SKM-1 treated with dmso at 0.1 percent for 144 hours (cell line): ENCODE data around the gene AIFM3.
"Not testable (repeated sequence)": the region's sequence is repeated elsewhere in the genome, so short reads cannot be mapped to it uniquely, and the experiment has no call there.

Source experiments
- DNase-seq: peaks from one replicate; lab custom pipeline; 2025; ENCODE audit not compliant: unreplicated experiment; lab: John Stamatoyannopoulos, UW

Gene AIFM3

GRCh38 chr22:20966883-20967696, at the start of gene AIFM3:
Gene AIFM3, plus strand, starts transcription at chr22:20967255. Its CDS starts 690 bp downstream, at chr22:20967945.
- DNase-seq = no peak

GRCh38 chr22:20918663-20919218, 48.3 kb upstream of the AIFM3 start:
- DNase-seq = no peak

- no peak for DNase-seq
Measured at GRCh38 chr22:20919718-20920117, 47.3 kb upstream of the AIFM3 start.

GRCh38 chr22:20920881-20921203, 46.2 kb upstream of the AIFM3 start:
- DNase-seq = no peak

- no peak for DNase-seq
Measured at GRCh38 chr22:20922141-20922751, 44.8 kb upstream of the AIFM3 start.

GRCh38 chr22:20926243-20926642, 40.8 kb upstream of the AIFM3 start:
- no peak for DNase-seq

GRCh38 chr22:20927940-20928572, 39.0 kb upstream of the AIFM3 start:
- DNase-seq = no peak

- DNase-seq = no peak
Measured at GRCh38 chr22:20928573-20928967, 38.5 kb upstream of the AIFM3 start.

- DNase-seq = no peak
Measured at GRCh38 chr22:20930004-20930403, 37.1 kb upstream of the AIFM3 start.

- not testable (repeated sequence) for DNase-seq
Measured at GRCh38 chr22:20930435-20930834, 36.6 kb upstream of the AIFM3 start.

GRCh38 chr22:20931126-20931654, 35.9 kb upstream of the AIFM3 start:
- no peak for DNase-seq

GRCh38 chr22:20933910-20934309, 33.1 kb upstream of the AIFM3 start:
- no peak for DNase-seq

- not testable (repeated sequence) for DNase-seq
Measured at GRCh38 chr22:20935049-20935448, 32.0 kb upstream of the AIFM3 start.

GRCh38 chr22:20935780-20936539, 31.1 kb upstream of the AIFM3 start:
- DNase-seq = not testable (repeated sequence)

- DNase-seq = no peak
Measured at GRCh38 chr22:20937031-20937793, 29.8 kb upstream of the AIFM3 start.

- no peak for DNase-seq
Measured at GRCh38 chr22:20937794-20938671, 29.0 kb upstream of the AIFM3 start.

GRCh38 chr22:20939457-20940185, 27.4 kb upstream of the AIFM3 start:
- DNase-seq = not testable (repeated sequence)

- DNase-seq = no peak
Measured at GRCh38 chr22:20940186-20940651, 26.8 kb upstream of the AIFM3 start.
